A549 (cell line): Measurements from ENCODE around the gene ZNF747.

Experiments
- CTCF ChIP-seq: fragments of >200 bp; sonication (Bioruptor Twin); formaldehyde crosslinking; IDR thresholded peaks from 3 replicates; pipeline ENCODE4 v1.5.1; 2016
- KDM5A ChIP-seq: fragments of 200-600 bp; sonication (generic); IDR thresholded peaks from 2 replicates; pipeline ENCODE4 v1.6.1; 2016; ENCODE audit warnings: antibody characterized with exemption, mild to moderate bottlenecking
- POLR2A ChIP-seq: IDR thresholded peaks from 2 replicates; pipeline ENCODE4 v1.6.1; 2012; ENCODE audit warnings: mild to moderate bottlenecking, low read length
- POLR2AphosphoS2 ChIP-seq: conservative IDR thresholded peaks from 2 replicates; pipeline ENCODE4 v1.6.1; 2012; ENCODE audit warnings: low read length, improper control_type of control experiment, inconsistent platforms
- REST ChIP-seq: fragments of 200-600 bp; sonication (generic); IDR thresholded peaks from 2 replicates; pipeline ENCODE4 v1.6.1; 2016; ENCODE audit warnings: antibody characterized with exemption, mild to moderate bottlenecking, moderate library complexity
- SMC3 ChIP-seq: fragments of >200 bp; sonication (Bioruptor Twin); formaldehyde crosslinking; IDR thresholded peaks from 3 replicates; pipeline ENCODE4 v1.6.1; 2018; ENCODE audit warnings: inconsistent platforms

DNA sequence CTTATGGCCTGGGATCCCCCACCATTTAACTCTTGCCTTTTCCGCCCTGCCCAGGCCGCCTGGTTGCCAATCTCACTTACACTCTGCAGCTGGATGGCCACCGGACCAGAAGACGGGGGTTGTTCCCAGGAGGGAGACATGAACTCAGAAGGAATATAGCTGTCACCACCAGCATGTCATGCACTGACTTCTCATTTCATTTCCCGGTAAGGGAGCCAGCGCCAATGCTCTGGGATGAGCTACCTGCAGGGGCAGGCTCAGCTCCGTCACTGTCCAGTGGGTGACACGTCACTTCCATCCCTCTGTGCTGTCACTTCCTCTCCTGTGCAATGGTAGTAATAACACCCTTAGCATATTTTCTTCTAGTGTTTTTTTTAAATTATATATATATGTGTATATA lies 35.4 kb downstream of the ZNF747 start:
- TF ChIP-seq POLR2A = no peak
- TF ChIP-seq SMC3 = no peak
- TF ChIP-seq POLR2AphosphoS2 = no peak
- TF ChIP-seq CTCF = no peak
- TF ChIP-seq REST = no peak
- no peak for TF ChIP-seq KDM5A
